Uterus (tissue), 4 donors: ENCODE measurements around the gene TBC1D21. TPM values are rescaled to one million over a fixed set of nuclear protein-coding genes. Genes with fewer than 3 reads are reported as not detected.

Experiments
- DNase-seq, 2 donors: peaks; one replicate each; pipeline ENCODE4 v3.0.0-alpha.2; 2019 to 2020
- H3K27ac ChIP-seq, 2 donors: fragments of 200-600 bp; sonication (generic); 1 replicate in 1 of 2; 2 replicates in 1 of 2; pipeline ENCODE4 v1.5.1; 2016 to 2018
- H3K27me3 ChIP-seq, 2 donors: fragments of 200-600 bp; sonication (generic); one replicate each; pipeline ENCODE4 v1.5.1; 2018 to 2019; ENCODE audit warnings: control low read depth in 1 of 2
- H3K36me3 ChIP-seq, 2 donors: fragments of 200-600 bp; sonication (generic); one replicate each; pipeline ENCODE4 v1.5.1; 2019; ENCODE audit warnings: control low read depth in 1 of 2
- H3K4me1 ChIP-seq, 2 donors: fragments of 200-600 bp; sonication (generic); one replicate each; pipeline ENCODE4 v1.5.1; 2018 to 2019; ENCODE audit warnings: control low read depth in 1 of 2
- H3K4me3 ChIP-seq, 2 donors: fragments of 200-600 bp; sonication (generic); 1 replicate in 1 of 2; 2 replicates in 1 of 2; pipeline ENCODE4 v1.5.1; 2018 to 2019; ENCODE audit warnings: mild to moderate bottlenecking in 1 of 2
- H3K9me3 ChIP-seq, 2 donors: fragments of 200-600 bp; sonication (generic); one replicate each; pipeline ENCODE4 v1.5.1; 2019; ENCODE audit warnings: control low read depth in 1 of 2
- POLR2A ChIP-seq, 2 donors: fragments of 450-650 bp; IDR thresholded peaks; one replicate each; pipeline ENCODE4 v1.6.1; 2016; ENCODE audit warnings: antibody characterized with exemption in 2 of 2, mild to moderate bottlenecking in 1 of 2, moderate library complexity in 1 of 2
- intact Hi-C: fragments of 100-400 bp; cut with DNase I; formaldehyde crosslinking; loops from one replicate; pipeline ENCODE4 v1.15.1; 2023; ENCODE audit warnings: low total_unique reads
- total RNA-seq, 4 donors: library from RNA; depleted of rRNA in 3 of 4; stranded (reverse); fragments of >200 nt in 3 of 4; gene quantifications; one replicate each; pipeline versions ENCODE4 v1.1.0 to v1.2.4, GENCODE V29; 2014 to 2023
- TF ChIP-seq, protein P1 (sequence below), 4 experiments: fragments of 200-600 bp in 2 of 4; fragments of 450-650 bp in 2 of 4; sonication (generic) in 2 of 4; IDR thresholded peaks; one replicate each; pipeline ENCODE4 v1.5.1; 2016 to 2019; ENCODE audit warnings: antibody characterized with exemption in 4 of 4, mild to moderate bottlenecking in 2 of 4, moderate library complexity in 1 of 4
- donor health status: DM: yes; HTN: yes; CAD: no.

Gene TBC1D21
- total RNA-seq, 4 donors from 2014 or later = not detected

DNA sequence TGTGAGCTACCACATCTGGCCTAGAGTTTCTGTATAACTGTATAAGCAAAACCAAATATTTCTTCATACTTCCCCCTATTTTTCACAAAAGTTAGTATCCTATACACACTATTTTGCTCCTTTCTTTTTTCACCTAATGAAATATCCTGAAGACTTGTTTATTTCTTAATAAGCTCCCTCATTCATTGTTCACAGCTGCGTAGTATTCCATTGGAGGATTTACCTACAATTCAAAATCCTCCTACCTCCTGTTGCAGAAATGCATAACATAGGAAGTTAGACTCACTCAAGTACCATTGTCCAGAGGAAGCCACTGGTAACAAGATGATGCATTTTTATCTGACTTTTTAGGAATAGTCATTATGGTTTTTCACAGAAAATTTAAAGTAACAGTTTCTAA, 29.6 kb upstream of the TBC1D21 start:
- no peak overlapping the region for H3K4me3 ChIP-seq
- no peaks in the 10 kb centered on the region for H3K36me3 ChIP-seq
- H3K27ac ChIP-seq = no peak overlapping the region
- no peaks in the 10 kb centered on the region for H3K9me3 ChIP-seq
- H3K27me3 ChIP-seq = no peaks in the 10 kb centered on the region
- DNase-seq = no peak
- TF ChIP-seq, protein P1, sequence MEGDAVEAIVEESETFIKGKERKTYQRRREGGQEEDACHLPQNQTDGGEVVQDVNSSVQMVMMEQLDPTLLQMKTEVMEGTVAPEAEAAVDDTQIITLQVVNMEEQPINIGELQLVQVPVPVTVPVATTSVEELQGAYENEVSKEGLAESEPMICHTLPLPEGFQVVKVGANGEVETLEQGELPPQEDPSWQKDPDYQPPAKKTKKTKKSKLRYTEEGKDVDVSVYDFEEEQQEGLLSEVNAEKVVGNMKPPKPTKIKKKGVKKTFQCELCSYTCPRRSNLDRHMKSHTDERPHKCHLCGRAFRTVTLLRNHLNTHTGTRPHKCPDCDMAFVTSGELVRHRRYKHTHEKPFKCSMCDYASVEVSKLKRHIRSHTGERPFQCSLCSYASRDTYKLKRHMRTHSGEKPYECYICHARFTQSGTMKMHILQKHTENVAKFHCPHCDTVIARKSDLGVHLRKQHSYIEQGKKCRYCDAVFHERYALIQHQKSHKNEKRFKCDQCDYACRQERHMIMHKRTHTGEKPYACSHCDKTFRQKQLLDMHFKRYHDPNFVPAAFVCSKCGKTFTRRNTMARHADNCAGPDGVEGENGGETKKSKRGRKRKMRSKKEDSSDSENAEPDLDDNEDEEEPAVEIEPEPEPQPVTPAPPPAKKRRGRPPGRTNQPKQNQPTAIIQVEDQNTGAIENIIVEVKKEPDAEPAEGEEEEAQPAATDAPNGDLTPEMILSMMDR (IDR thresholded peaks at IDR 0.05) = no peak
- no peak for TF ChIP-seq POLR2A (IDR thresholded peaks at IDR 0.05)
- H3K4me1 ChIP-seq = no peaks in the 10 kb centered on the region
- intact Hi-C loops = no loop called here

- no peaks in the 10 kb centered on the region for H3K9me3 ChIP-seq
- H3K27me3 ChIP-seq = no peaks in the 10 kb centered on the region
- H3K4me1 ChIP-seq = no peaks in the 10 kb centered on the region
- TF ChIP-seq POLR2A (IDR thresholded peaks at IDR 0.05) = no peak
- TF ChIP-seq, protein P1 (IDR thresholded peaks at IDR 0.05) = no peak
- DNase-seq = no peak
- H3K4me3 ChIP-seq = no peak overlapping the region
- intact Hi-C loops = no loop called here
- no peaks in the 10 kb centered on the region for H3K36me3 ChIP-seq
- H3K27ac ChIP-seq = no peak overlapping the region
Measured at GRCh38 chr15:73844356-73844755, 29.0 kb upstream of the TBC1D21 start.

DNA sequence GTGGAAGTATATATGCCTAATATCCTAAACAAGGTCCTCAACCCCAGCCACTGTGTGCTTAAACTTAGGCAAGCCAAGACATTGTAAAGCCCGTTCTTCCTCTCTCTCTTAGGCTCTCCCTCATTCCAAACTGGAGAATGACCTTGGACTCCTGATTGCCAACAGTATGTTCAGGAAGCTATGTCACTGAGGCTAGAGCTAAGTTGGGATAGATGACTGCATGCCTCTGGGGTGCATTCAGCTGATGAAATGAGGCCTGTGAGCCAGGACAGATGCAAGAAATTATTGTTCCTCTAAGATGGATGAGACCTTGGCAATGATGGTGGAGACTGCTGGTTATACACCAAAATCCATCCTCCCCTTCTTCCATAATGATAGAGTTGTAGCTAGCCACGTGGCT, 27.9 kb upstream of the TBC1D21 start:
- intact Hi-C loops = no loop called here
- no peaks in the 10 kb centered on the region for H3K36me3 ChIP-seq

GRCh38 chr15:73845907-73846306, 27.5 kb upstream of the TBC1D21 start:
- Histone ChIP-seq H3K27me3 (no peaks in the 10 kb centered on the region), H3K4me3 (no peak overlapping the region), H3K36me3 (no peaks in the 10 kb centered on the region), H3K9me3 (no peaks in the 10 kb centered on the region), H3K27ac (no peak overlapping the region), H3K4me1 (no peaks in the 10 kb centered on the region)
- no peak for DNase-seq
- TF ChIP-seq, protein P1 (IDR thresholded peaks at IDR 0.05) = no peak
- TF ChIP-seq POLR2A (IDR thresholded peaks at IDR 0.05) = no peak
- intact Hi-C loops = no loop called here

More for the DNA sequence above, 27.9 kb upstream of the TBC1D21 start:
- Histone ChIP-seq H3K9me3 (no peaks in the 10 kb centered on the region), H3K27me3 (no peaks in the 10 kb centered on the region), H3K27ac (no peak overlapping the region), H3K4me1 (no peaks in the 10 kb centered on the region), H3K4me3 (no peak overlapping the region)
- TF ChIP-seq, protein P1 (IDR thresholded peaks at IDR 0.05) = no peak
- no peak for TF ChIP-seq POLR2A (IDR thresholded peaks at IDR 0.05)
- no peak for DNase-seq

- intact Hi-C loops = no loop called here
- no peak for TF ChIP-seq POLR2A (IDR thresholded peaks at IDR 0.05)
- TF ChIP-seq, protein P1 (IDR thresholded peaks at IDR 0.05) = no peak
- no peaks in the 10 kb centered on the region for H3K36me3 ChIP-seq
- no peaks in the 10 kb centered on the region for H3K4me1 ChIP-seq
- H3K4me3 ChIP-seq = no peak overlapping the region
- DNase-seq = no peak
- H3K9me3 ChIP-seq = no peaks in the 10 kb centered on the region
- H3K27me3 ChIP-seq = no peaks in the 10 kb centered on the region
- no peak overlapping the region for H3K27ac ChIP-seq
Measured at GRCh38 chr15:73849641-73850040, 23.7 kb upstream of the TBC1D21 start.
